NCI-H2081 (cell line): Measurements from ENCODE around the gene HIC1.

ENCODE experiments used
- DNase-seq, 2 experiments: peaks; one replicate each; lab custom pipeline; 2025; lab: John Stamatoyannopoulos, UW

The HIC1 gene

DNA sequence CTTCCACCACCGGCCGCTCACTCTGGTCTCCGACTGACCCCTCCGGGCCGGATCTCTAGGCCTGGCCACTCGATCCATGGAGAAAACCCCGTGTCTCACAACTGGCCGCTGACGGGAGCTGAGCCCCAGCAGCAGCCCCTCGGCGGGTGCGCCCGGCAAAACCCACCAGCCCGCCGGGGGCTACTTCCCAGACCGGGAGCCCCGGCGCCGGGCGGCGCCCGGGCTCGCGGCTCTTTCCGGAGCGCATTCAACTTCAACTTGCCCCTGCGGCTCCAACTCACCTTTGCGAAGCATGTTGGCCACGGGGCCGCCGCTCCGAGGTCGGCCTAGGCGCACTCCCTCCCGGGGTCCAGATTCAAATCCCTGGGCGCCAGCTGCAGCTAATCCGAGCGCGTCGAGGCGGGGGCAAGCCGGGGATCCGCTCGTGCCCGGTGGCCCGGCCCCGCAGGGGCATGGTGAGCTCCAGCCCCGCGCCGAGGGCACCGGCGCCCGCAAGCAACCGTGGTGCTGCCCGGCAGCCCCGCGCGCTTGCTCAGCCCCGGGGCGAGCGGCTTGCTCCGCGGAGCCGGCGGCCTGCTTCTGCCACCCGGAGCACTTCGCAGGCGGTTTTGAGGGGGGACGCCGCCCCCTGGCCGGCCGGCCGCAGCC lies 30.2 kb upstream of the HIC1 start:
- DNase-seq, result no peak

DNA sequence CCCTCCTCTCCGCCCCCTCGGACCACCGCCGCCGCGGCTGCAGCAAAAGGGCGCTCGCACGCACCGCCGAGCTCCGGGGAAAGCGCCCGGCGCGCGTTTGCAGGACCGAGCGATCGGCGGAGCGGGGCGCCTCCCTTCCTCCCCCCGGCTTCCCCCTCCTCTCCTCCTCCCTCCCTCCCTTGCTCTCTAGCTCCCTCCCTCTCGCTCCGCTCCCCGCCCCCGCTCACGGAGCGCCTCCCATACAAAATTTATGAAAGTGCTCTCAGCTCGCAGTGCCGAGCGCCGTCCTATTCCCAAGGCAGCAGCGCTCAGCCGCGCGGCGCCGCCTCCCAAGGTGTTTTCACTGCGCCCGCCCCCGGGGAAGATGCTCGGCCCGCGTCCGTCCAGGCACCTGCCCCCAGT lies 29.7 kb upstream of the HIC1 start, which contains the start of gene RTN4RL1:
Gene RTN4RL1 (minus strand): TSS at position 115 of the 402 bp plus-strand sequence. CDS start 469 bp downstream, outside the sequence.
- peak; percentile 41 to 50 for DNase-seq

DNA sequence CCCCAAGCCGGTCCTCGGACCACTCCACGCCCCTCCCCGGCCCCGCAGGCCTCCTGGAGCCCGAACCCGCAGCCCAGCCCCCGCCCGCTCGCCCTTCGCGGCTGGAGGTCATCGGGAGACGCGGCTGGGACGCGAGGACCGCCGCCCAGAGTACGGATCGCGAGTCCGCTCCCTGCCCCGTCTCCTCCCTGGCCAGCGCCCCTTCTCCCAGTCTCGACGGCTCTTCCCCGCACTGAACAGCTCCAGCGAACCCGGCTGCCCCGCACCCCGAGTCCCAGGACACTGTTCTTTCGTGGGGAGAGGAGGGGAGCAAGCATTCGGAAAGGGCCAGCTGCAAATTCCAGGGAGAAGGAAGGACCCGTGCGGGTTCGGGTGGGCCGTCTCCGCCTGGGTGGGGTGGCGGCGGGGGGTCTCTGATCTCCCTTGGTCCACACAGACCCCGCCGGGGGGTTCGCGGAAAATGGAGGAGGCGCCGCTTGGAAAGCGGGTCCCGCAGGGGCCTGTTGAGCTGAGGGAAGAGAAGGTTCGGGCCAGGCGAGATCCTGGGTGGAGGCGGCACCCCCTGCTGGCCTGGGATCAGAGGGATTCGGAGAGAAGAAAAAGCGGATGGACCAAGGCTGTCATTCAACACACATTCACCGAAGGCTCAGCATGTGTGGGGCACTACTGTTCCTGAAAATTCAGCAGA lies 29.1 kb upstream of the HIC1 start:
- DNase-seq, result peak in 1 of 2 experiments; percentile 17

DNA sequence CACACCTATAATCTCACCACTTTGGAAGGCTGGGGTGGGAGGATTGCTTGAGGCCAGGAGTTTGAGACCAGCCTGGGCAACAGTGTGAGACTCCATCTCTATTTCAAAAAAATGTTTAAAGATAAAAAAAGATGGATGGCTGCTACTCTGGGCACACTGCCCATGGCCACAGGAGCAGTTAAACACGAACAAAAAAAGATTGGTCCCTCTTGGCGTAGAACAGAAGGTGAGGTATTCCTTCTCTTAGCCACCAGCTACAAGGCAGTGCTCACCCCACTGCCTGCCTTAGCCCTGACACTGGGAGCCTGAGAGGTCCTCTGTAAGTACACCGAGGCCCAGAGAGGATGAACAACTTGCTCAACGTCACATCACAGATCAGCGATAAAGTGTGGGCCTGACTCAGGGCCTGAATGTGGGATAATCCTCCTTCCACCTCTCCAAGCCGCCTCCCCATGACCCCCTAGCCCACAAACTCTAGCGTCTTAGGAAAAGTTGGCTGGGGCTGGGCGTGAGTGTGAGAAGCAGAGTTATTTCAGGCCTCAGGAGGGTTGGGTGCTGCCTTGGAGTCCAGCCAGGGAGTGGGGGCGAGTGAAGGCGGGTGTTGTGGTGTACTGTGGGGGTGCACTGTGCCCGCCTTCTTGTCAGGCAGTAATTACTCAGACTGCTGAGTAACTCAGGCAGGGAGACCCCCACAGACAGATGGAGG lies 27.2 kb upstream of the HIC1 start:
- no peak for DNase-seq

DNA sequence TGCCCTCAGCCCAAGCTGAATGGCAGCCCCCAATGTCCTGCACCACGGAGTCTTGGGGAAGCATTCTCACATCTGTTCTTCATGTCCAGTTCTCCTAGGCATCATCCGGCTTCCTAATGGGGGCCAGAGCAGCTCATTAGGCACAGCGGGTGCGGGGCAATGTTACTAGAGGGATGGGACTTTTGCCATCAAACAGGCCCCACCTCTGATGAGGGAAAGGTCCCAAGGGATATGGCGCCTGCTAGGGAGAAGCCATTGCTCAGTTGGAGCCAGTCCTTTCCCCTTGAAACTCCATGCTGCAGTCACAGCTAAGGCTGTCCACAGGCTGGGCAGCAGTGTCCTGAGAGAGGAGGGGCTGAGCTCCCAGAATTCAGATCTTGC lies 26.7 kb upstream of the HIC1 start:
- DNase-seq, result no peak

DNA sequence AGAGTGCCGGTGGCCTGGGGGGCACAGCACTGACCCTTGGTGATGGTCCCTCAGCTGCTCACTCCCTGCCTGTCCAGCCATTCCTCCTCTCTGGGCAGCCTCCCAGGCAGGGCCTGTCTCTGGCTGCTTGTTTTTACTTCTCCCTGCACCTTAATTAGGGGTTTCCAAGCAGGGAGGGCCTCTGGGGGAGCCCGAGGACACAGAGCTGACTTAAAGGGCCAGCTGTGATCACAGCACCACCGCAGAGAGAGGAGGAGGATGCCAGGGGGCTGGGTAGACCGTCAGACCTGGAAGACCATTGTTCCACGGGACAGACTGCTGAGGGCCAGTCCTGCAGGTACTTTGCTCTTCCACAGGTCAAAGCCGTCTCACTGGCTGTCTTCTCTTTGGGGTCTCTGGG lies 26.2 kb upstream of the HIC1 start:
- DNase-seq, result no peak

DNA sequence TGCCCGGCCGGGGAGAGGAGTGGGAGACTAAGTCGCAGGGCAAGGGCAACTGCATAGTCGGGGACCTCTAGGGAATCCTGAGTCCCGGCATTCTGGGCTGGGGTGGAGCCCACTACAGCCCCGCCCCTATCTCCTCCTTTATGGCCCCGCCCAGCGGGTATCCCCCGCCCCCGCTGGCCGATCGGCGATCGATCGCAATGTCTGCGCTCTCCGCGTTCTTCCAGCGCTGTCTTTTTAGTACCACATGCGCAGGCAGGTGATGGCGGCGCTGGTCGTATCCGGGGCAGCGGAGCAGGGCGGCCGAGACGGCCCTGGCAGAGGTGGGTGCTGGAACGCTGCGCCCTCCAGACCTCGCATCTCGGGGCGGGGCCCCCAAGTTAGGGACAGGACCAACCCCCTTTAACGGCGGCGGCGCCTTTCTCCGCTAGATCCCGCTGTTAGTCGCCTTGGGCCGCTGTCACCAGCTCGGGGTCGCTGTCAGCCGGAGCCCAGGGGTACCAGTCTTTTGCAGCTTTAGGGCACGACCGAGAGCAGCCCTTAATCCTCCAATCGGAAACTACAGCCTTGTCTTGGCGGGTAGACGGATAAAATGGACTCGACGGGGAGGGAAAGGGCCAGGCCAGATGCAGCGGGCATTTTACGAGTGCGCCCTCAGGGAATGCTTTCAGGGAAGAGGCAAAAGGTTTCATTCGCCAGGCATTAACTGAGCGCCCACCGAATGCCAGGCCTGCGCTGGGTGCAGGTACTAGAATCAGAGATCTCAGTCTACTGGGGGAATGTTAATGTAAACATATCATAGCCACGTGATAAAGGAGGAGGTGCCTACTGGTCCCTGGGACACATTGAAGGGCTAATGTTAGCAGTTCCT lies 24.8 kb upstream of the HIC1 start, which contains the start of gene DPH1:
Gene DPH1 (plus strand): TSS at position 243 of the 868 bp plus-strand sequence. CDS start 17 bp downstream, at position 260.
- DNase-seq, result peak; percentile 67 to 83

DNA sequence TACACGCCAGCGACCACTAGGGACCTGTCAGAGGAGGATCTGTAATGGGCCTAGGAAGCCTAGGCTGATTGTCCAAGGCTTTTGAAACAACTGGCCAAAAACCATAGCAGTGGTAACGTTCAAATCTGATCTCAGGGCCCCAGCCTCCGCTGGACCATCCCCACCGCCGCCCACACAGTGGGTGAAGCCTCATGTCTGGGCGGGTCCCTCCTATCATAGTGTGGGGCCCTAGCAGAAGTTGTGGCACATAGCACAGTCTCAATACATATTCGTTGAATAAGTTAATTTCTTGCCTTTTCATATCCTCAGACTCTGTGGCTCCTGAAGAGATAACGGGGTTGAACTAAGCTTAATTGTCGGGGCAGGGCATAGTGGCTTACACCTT lies 24.1 kb upstream of the HIC1 start:
- DNase-seq, result no peak

DNA sequence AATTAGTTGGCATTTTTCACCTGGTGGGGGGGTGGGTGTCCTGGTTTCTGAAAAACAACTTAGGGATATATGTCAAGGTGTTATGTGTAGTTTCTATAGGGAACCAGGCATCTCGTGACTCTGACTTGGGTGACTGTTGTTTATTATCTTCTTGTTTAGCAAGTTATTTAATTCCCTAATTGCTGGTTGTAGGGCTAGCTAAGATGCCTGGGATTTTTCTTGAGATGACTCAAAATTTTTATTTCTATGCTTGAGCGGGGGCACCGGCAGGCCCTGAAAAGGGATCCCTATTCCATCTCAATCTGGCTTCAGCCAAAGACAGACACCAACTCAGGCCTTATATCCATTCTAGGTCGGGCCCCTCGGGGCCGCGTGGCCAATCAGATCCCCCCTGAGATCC lies 21.8 kb upstream of the HIC1 start:
- DNase-seq, result no peak

DNA sequence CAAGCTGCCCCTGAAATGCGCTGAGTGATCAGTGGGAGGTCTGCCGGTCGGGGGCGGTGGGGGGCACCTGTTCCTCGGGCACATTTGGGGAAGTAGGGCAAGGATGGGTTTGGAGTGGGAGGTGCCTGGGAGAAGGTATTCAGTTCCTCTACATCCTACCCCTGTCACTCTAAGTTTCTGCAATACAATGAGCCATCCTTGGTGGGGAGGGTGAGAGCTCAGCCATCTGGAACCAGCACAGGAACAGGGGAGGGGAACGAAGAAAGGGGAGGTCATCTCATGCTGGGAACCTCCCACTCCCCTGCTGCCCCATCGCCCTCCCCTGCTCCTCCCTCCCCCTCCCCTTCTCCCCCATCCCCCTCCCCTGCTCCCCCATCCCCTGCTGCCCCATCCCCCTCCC lies 20.7 kb upstream of the HIC1 start:
- no peak for DNase-seq

DNA sequence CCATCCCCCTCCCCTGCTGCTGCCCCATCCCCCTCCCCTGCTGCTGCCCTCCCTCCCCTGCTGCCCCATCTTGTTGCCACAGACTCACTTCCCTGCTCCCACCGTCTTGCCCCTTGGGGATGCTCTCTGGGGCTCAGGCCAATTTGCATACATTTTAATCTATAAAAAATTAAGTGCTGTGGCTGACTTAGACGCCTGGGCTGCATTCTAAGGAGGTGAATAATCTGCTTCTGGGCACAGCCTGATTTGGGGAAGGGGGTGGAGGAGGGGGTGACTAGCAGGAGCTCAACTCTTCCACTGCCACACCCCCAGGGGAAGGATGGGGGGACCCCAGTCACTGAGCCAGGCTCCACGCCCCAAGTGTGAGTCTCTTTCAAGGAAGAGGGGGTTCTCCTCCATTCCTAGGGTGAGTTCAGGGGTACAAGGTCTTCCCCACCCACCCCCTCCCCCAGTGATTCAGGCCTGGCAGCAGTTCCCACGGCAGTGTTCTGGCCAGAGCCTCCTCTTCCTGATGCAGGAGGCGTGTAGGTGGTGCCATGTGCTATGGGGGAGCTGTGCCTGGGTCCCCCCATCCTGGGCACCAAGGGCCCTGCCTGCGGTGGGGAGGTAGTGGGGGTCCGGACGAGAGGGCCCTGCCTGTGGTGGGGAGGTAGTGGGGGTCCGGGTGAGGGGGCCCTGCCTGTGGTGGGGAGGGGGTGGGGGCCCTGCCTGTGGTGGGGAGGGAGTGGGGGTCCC lies 19.9 kb upstream of the HIC1 start:
- DNase-seq, result no peak

DNA sequence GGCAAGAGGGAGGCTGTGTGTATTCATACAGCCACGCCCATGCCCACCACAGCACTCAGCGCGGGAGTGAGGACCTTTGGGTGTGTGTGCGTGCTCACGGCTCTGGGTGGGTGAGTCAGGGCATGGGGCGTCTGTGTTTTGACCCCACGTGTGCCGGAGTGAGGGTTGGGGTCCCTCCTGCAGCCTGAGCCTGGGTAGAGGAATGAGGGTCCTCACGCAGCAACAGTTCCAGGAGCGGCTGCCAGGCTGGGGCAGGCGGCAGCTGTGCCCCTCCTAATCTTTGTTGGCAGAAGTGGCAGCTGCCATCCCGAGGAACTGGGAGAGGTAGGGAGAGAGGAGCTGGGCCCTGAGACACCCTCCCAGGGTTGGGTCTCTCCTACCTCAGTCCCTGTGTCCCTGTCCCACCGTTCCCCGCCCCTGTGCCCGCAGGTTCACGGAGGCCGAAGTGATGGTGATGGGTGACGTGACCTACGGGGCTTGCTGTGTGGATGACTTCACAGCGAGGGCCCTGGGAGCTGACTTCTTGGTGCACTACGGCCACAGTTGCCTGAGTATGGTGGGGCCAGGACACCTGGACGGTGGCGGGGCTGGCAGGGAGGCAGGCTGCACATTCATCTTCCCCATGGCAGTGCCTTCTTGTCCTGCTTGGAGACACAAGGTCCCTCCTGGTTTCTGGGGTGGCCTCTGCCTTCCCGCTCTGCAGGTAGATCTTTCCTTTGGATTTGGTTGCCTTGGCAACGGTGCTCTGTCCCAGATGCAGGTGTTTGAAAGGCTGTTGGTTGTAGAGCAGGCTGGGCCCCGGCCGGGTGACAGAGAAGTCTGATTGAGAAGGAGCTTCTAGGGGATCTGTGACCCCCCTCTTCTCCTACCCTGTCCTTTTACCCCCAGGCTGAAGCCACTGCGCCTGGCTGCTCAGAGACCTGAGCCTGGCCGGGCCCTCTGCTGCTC lies 19.1 kb upstream of the HIC1 start:
- no peak for DNase-seq

DNA sequence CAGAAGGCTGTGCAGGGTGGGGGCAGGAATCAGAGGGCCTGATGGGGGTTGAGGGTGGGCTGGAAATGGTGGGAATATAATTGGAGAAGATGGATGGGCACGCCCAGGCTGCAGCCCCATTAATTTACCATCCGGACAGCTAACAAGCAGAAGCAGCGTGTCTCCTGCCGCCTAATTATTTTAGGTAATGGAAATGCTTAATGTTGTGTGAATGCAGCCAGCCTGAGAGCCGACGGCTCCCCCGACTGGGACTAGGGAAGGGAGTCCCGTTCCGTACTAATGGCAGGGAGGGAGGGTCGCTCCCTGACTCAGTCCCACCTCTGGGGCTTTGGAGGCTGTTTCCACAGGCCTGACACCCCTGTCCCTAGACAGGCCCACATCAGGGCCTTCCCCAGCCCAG lies 17.7 kb upstream of the HIC1 start:
- DNase-seq, result no peak

DNA sequence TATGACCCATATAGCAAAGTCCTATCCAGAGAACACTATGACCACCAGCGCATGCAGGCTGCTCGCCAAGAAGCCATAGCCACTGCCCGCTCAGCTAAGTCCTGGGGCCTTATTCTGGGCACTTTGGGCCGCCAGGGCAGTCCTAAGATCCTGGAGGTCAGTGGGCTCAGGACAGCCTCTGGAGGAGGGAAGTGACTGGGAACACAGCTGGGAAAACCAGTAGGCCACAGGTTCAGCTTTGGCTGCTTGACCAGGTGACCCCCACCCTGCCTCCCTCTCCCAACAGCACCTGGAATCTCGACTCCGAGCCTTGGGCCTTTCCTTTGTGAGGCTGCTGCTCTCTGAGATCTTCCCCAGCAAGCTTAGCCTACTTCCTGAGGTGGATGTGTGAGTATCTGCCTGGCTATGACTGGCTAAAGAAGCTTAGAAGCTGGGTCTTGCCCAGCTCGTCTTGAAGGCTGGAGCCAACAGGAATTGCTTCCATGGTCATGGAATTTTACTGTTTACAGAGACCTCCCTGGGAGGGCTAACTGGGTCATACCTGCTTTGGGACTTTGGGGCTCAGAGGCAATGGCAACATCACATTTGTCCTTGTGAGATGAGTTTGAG lies 14.6 kb upstream of the HIC1 start:
- no peak for DNase-seq

DNA sequence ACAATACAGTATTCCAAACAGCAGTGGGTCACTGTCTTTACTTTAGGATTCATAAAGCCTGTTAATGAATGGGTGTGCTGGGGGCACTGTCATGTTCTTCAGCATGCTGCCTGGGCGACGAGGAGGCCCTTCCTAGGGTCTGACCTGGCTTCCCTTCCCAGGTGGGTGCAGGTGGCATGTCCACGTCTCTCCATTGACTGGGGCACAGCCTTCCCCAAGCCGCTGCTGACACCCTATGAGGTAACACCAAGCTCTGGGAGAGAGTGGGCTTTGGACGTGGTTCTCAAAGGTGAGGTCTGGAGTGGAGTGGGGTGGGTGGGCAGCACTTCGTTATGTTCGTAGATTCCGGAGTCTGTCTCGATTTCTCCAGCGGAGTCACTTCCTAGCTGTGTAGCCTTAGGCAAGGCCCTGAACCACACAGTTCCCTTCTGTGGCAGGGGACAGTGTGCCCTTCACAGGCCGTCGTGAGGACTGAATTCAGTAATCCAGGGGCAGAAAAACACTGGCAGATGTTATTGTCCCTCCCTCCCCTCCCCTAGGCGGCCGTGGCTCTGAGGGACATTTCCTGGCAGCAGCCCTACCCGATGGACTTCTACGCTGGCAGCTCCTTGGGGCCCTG lies 13.9 kb upstream of the HIC1 start:
- DNase-seq, result no peak

DNA sequence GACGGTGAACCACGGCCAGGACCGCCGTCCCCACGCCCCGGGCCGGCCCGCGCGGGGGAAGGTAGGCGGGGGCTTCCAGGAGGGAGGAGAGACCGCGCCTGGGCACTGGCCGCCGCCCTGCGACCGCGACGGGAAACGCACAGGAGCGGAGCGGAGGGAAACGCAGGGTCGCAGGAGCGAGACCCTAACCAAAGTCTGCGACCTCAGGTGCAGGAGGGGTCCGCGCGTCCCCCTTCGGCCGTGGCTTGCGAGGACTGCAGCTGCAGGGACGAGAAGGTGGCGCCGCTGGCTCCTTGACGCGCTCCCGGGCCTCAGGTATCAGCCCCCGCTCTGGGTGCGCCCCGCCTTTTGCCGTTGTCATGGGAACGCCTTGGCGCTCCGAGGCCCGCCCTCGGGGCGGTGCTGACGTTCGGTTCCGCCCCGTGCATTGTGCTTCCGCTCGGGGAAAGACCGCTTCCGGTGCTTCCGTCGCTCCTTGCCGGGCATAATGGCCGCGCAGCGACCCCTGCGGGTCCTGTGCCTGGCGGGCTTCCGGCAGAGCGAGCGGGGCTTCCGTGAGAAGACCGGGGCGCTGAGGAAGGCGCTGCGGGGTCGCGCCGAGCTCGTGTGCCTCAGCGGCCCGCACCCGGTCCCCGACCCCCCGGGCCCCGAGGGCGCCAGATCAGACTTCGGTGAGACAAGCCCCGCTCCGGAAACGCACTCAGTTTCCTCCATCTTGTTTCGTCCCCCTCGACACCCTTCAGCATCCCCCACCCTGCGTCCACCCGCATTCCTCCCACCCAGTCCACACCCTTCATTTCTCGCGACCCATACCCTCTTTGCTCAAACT lies 13.1 kb upstream of the HIC1 start, which contains the start of gene OVCA2:
Gene OVCA2 (plus strand): TSS at position 462 of the 829 bp plus-strand sequence. CDS start 26 bp downstream, at position 488.
- peak; percentile 93 for DNase-seq

DNA sequence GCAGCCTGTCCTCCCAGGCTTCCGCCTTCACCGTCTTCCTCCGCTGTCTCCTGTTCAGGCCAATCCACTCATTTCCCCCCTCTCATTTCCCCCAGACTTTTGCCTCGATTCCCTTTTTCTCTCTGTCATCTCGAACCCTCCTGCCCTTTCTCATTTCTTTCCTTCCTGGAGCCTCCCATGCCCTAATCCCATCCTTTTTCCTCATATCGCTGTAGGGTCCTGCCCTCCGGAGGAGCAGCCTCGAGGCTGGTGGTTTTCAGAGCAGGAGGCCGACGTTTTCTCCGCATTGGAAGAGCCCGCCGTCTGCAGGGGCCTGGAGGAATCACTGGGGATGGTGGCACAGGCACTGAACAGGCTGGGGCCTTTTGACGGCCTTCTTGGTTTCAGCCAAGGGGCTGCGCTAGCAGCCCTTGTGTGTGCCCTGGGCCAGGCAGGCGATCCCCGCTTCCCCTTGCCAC lies 12.5 kb upstream of the HIC1 start:
- DNase-seq, result no peak

DNA sequence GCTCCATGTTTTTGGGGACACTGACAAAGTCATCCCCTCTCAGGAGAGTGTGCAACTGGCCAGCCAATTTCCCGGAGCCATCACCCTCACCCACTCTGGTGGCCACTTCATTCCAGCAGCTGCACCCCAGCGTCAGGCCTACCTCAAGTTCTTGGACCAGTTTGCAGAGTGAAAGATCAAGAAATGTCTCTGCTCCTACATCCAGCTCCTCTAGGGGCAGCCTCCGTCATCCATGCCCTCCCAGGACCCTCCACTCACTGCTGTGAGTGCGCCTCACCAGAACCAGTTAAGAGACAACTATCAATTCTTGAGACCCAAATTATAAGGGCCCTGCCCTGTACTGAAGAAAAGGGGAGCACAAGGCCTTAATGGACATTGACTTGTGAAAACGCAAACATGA lies 12.0 kb upstream of the HIC1 start:
- no peak for DNase-seq
